ENCODE measurements around the gene FMR1. TPM values are rescaled to one million over a fixed set of nuclear protein-coding genes. Genes with fewer than 3 reads are reported as not detected.

FMR1 gene
- total and polyA plus RNA-seq, 3 donors from 2014 or later, result 30.0 to 49.9 (median 45.4) TPM

GRCh38 chrX:147917700-147918695 is 6.3 kb downstream of the FMR1 start:
- H3K27me3 ChIP-seq, result no peaks in the 10 kb centered on the region
- H3K4me3 ChIP-seq, result no peak overlapping the region
- H3K27ac ChIP-seq, result no peak overlapping the region
- 60 to 62% methylated on average over 10 of the region's 10 CpGs for WGBS, 2 donors
- intact Hi-C loops (cut with DNase I; ENCODE audit: low total_unique reads), result no loop called here
- no peak for DNase-seq
- H3K4me1 ChIP-seq, result no peaks in the 10 kb centered on the region
- H3K36me3 ChIP-seq (ENCODE audit: low read depth, missing control alignments), result no peaks in the 10 kb centered on the region
- no peak for TF ChIP-seq POLR2A (IDR thresholded peaks at IDR 0.05)
- TF ChIP-seq, protein P1, sequence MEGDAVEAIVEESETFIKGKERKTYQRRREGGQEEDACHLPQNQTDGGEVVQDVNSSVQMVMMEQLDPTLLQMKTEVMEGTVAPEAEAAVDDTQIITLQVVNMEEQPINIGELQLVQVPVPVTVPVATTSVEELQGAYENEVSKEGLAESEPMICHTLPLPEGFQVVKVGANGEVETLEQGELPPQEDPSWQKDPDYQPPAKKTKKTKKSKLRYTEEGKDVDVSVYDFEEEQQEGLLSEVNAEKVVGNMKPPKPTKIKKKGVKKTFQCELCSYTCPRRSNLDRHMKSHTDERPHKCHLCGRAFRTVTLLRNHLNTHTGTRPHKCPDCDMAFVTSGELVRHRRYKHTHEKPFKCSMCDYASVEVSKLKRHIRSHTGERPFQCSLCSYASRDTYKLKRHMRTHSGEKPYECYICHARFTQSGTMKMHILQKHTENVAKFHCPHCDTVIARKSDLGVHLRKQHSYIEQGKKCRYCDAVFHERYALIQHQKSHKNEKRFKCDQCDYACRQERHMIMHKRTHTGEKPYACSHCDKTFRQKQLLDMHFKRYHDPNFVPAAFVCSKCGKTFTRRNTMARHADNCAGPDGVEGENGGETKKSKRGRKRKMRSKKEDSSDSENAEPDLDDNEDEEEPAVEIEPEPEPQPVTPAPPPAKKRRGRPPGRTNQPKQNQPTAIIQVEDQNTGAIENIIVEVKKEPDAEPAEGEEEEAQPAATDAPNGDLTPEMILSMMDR (IDR thresholded peaks at IDR 0.05), result no peak
- H3K9me3 ChIP-seq, result no peaks in the 10 kb centered on the region

DNA sequence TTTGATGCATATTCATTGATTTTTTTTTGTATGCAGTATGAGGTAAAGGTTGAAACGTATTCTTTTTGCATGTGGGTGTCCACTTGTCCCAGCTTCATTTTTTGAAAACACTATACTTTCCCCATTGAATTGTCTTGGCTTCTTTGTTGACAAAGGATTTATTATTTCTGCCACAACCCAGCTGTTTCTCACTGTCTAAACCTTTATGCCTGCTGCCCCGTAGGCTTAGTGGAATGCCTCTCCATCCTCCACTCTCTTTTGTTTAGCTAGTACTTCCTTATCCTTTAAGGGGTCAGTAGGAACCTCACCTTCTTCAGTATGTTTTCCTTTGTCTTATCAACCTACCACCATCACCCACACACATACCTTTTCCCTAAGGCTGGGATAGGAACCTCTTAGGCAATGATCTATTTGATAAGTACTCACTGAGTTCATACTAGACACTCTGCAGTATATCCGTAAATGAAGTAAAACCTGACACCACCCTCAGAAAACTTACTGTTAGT is 8.5 kb downstream of the FMR1 start:
- TF ChIP-seq, protein P1 (IDR thresholded peaks at IDR 0.05), result no peak
- TF ChIP-seq POLR2A (IDR thresholded peaks at IDR 0.05), result no peak
- no peaks in the 10 kb centered on the region for H3K27me3 ChIP-seq
- H3K4me3 ChIP-seq, result no peak overlapping the region
- DNase-seq, result no peak
- H3K9me3 ChIP-seq, result no peaks in the 10 kb centered on the region
- WGBS, 2 donors, result 88 to 91% methylated on average over 3 of the region's 3 CpGs
- no peaks in the 10 kb centered on the region for H3K36me3 ChIP-seq (ENCODE audit: low read depth, missing control alignments)
- intact Hi-C loops (cut with DNase I; ENCODE audit: low total_unique reads), result no loop called here
- H3K27ac ChIP-seq, result no peak overlapping the region
- H3K4me1 ChIP-seq, result no peaks in the 10 kb centered on the region

GRCh38 chrX:147923605-147924004 is 11.9 kb downstream of the FMR1 start:
- intact Hi-C loops (cut with DNase I; ENCODE audit: low total_unique reads), result no loop called here
- no peak for DNase-seq
- TF ChIP-seq POLR2A (IDR thresholded peaks at IDR 0.05), result no peak
- TF ChIP-seq, protein P1 (IDR thresholded peaks at IDR 0.05), result no peak
- Histone ChIP-seq H3K27ac (no peak overlapping the region), H3K4me3 (no peak overlapping the region), H3K4me1 (no peaks in the 10 kb centered on the region), H3K36me3 (ENCODE audit: low read depth, missing control alignments) (no peaks in the 10 kb centered on the region), H3K9me3 (no peaks in the 10 kb centered on the region), H3K27me3 (no peaks in the 10 kb centered on the region)
- 56 to 69% methylated on average over 1 of the region's 1 CpG for WGBS, 2 donors

- 99 to 100% methylated on average over 4 of the region's 4 CpGs for WGBS, 2 donors
- no peak overlapping the region for H3K27ac ChIP-seq
- H3K4me3 ChIP-seq, result no peak overlapping the region
- H3K36me3 ChIP-seq (ENCODE audit: low read depth, missing control alignments), result no peaks in the 10 kb centered on the region
- no peaks in the 10 kb centered on the region for H3K27me3 ChIP-seq
- H3K4me1 ChIP-seq, result no peaks in the 10 kb centered on the region
- DNase-seq, result no peak
- TF ChIP-seq POLR2A (IDR thresholded peaks at IDR 0.05), result no peak
- TF ChIP-seq, protein P1 (IDR thresholded peaks at IDR 0.05), result no peak
- H3K9me3 ChIP-seq, result no peaks in the 10 kb centered on the region
- intact Hi-C loops (cut with DNase I; ENCODE audit: low total_unique reads), result no loop called here
Observed at GRCh38 chrX:147927256-147927655, 15.5 kb downstream of the FMR1 start.

All from testis (tissue), 3 donors.